Measurements from ENCODE around the gene GALR3. TPM values are rescaled to one million over a fixed set of nuclear protein-coding genes. Genes with fewer than 3 reads are reported as not detected.
A peak's percentile ranks its signal among the peaks of the same experiment; 100 is the strongest.

GALR3 gene
- total and polyA plus RNA-seq, 2 experiments from 2014 or later: not detected

- in situ Hi-C loops (cut with MboI): no loop called here
- Histone ChIP-seq H3K79me2 (ENCODE audit: insufficient read depth) (peaks cover 12% of the 10 kb centered on the region; the same call in 1 of the 2 replicates), H3K27me3 (replicated peaks; ENCODE audit: insufficient read depth) (no peaks in the 10 kb centered on the region), H3K4me2 (ENCODE audit: unreplicated experiment) (no peak overlapping the region), H3K27ac (no peak overlapping the region), H4K20me1 (ENCODE audit: insufficient read depth) (no peaks in the 10 kb centered on the region), H3K9me2 (ENCODE audit: insufficient read depth) (no peaks in the 10 kb centered on the region), H3K9me3 (ENCODE audit: low read depth) (no peaks in the 10 kb centered on the region), H2AFZ (no peak overlapping the region), H3K36me3 (ENCODE audit: low read depth) (no peaks in the 10 kb centered on the region), H3K4me1 (ENCODE audit: insufficient read depth) (peaks cover 3% of the 10 kb centered on the region; the same call in 1 of the 2 replicates), H3F3A (ENCODE audit: insufficient read depth) (no peaks in the 10 kb centered on the region; the same call in 1 of the 2 replicates), H3K9ac (no peak overlapping the region), H3K4me3 (no peak overlapping the region)
- WGBS, 2 experiments (ENCODE audit: low coverage in 1 of 2, low lambda C conversion rate in 2 of 2, missing lambda C conversion rate in 2 of 2): 92 to 94% methylated on average over 25 to 27 of the region's 27 CpGs
- DNase-seq: no peak
- TF ChIP-seq EZH2 (IDR thresholded peaks at IDR 0.05; ENCODE audit: insufficient read depth, poor library complexity, severe bottlenecking) (no peak), EZH2phosphoT487 (IDR thresholded peaks at IDR 0.05; ENCODE audit: insufficient read depth, low read depth) (no peak)
Observed at GRCh38 chr22:37812869-37813678, 10.1 kb upstream of the GALR3 start.

GRCh38 chr22:37815593-37815992 is 7.6 kb upstream of the GALR3 start:
- Histone ChIP-seq H2AFZ (no peak overlapping the region), H3K9me2 (ENCODE audit: insufficient read depth) (no peaks in the 10 kb centered on the region), H3K4me1 (ENCODE audit: insufficient read depth) (0 out of 2 replicates have a peak, but pooled peaks cover 3% of the 10 kb centered on the region), H3K4me2 (ENCODE audit: unreplicated experiment) (no peak overlapping the region), H3K79me2 (ENCODE audit: insufficient read depth) (no peaks in the 10 kb centered on the region), H4K20me1 (ENCODE audit: insufficient read depth) (no peaks in the 10 kb centered on the region), H3K36me3 (ENCODE audit: low read depth) (no peaks in the 10 kb centered on the region), H3K9ac (no peak overlapping the region), H3K4me3 (no peak overlapping the region), H3K9me3 (ENCODE audit: low read depth) (no peaks in the 10 kb centered on the region), H3F3A (ENCODE audit: insufficient read depth) (no peaks in the 10 kb centered on the region), H3K27me3 (replicated peaks; ENCODE audit: insufficient read depth) (no peaks in the 10 kb centered on the region), H3K27ac (no peak overlapping the region)
- in situ Hi-C loops (cut with MboI): no loop called here
- WGBS, 2 experiments (ENCODE audit: low coverage in 1 of 2, low lambda C conversion rate in 2 of 2, missing lambda C conversion rate in 2 of 2): 82 to 83% methylated on average over 11 to 12 of the region's 12 CpGs
- TF ChIP-seq EZH2phosphoT487 (IDR thresholded peaks at IDR 0.05; ENCODE audit: insufficient read depth, low read depth): no peak
- TF ChIP-seq EZH2 (IDR thresholded peaks at IDR 0.05; ENCODE audit: insufficient read depth, poor library complexity, severe bottlenecking): no peak
- DNase-seq: no peak

GRCh38 chr22:37816543-37817180 is 6.5 kb upstream of the GALR3 start:
- Histone ChIP-seq H4K20me1 (ENCODE audit: insufficient read depth) (no peaks in the 10 kb centered on the region), H3K9me2 (ENCODE audit: insufficient read depth) (no peaks in the 10 kb centered on the region), H3K4me3 (no peak overlapping the region), H3K27me3 (replicated peaks; ENCODE audit: insufficient read depth) (no peaks in the 10 kb centered on the region), H3K36me3 (ENCODE audit: low read depth) (no peaks in the 10 kb centered on the region), H3K27ac (no peak overlapping the region), H3K9ac (no peak overlapping the region), H3K79me2 (ENCODE audit: insufficient read depth) (no peaks in the 10 kb centered on the region), H3K9me3 (ENCODE audit: low read depth) (no peaks in the 10 kb centered on the region), H2AFZ (no peak overlapping the region), H3K4me1 (ENCODE audit: insufficient read depth) (0 out of 2 replicates have a peak, but pooled peaks cover 3% of the 10 kb centered on the region), H3F3A (ENCODE audit: insufficient read depth) (no peaks in the 10 kb centered on the region), H3K4me2 (ENCODE audit: unreplicated experiment) (no peak overlapping the region)
- in situ Hi-C loops (cut with MboI): no loop called here
- 91 to 92% methylated on average over 23 of the region's 23 CpGs for WGBS, 2 experiments (ENCODE audit: low coverage in 1 of 2, low lambda C conversion rate in 2 of 2, missing lambda C conversion rate in 2 of 2)
- TF ChIP-seq EZH2 (IDR thresholded peaks at IDR 0.05; ENCODE audit: insufficient read depth, poor library complexity, severe bottlenecking): no peak
- DNase-seq: no peak

GRCh38 chr22:37817705-37818408 is 5.3 kb upstream of the GALR3 start:
- Histone ChIP-seq H2AFZ (peak overlapping the region; percentile 91), H3K36me3 (ENCODE audit: low read depth) (no peaks in the 10 kb centered on the region), H3K9me3 (ENCODE audit: low read depth) (no peaks in the 10 kb centered on the region), H3K4me1 (ENCODE audit: insufficient read depth) (0 out of 2 replicates have a peak, but pooled peaks cover 3% of the 10 kb centered on the region), H3K4me2 (ENCODE audit: unreplicated experiment) (peak overlapping the region; percentile 95), H3K9me2 (ENCODE audit: insufficient read depth) (no peaks in the 10 kb centered on the region), H3K79me2 (ENCODE audit: insufficient read depth) (no peaks in the 10 kb centered on the region), H3F3A (ENCODE audit: insufficient read depth) (no peaks in the 10 kb centered on the region), H3K27ac (no peak overlapping the region), H4K20me1 (ENCODE audit: insufficient read depth) (no peaks in the 10 kb centered on the region), H3K9ac (peak overlapping the region; percentile 68), H3K4me3 (peak overlapping the region; percentile 65), H3K27me3 (replicated peaks; ENCODE audit: insufficient read depth) (no peaks in the 10 kb centered on the region)
- TF ChIP-seq EZH2phosphoT487 (IDR thresholded peaks at IDR 0.05; ENCODE audit: insufficient read depth, low read depth): no peak
- no peak for TF ChIP-seq EZH2 (IDR thresholded peaks at IDR 0.05; ENCODE audit: insufficient read depth, poor library complexity, severe bottlenecking)
- in situ Hi-C loops (cut with MboI): no loop called here
- DNase-seq: peak; percentile 86
- 1 to 3% methylated on average over 24 to 28 of the region's 29 CpGs for WGBS, 2 experiments (ENCODE audit: low coverage in 1 of 2, low lambda C conversion rate in 2 of 2, missing lambda C conversion rate in 2 of 2)

All from GM23248 (cell line).